Karpas-422 (cell line): Measurements from ENCODE around the gene S100A10. TPM values are rescaled to one million over a fixed set of nuclear protein-coding genes. Genes with fewer than 3 reads are reported as not detected.

Experiments
- DNase-seq: peaks from one replicate; pipeline ENCODE4 v3.0.0-alpha.2; 2015
- H2AFZ ChIP-seq: fragments of 200-600 bp; sonication (generic); 2 replicates; pipeline ENCODE4 v1.6.1; 2014; ENCODE audit warnings: antibody characterized with exemption, low read length, mixed read lengths
- H3K27ac ChIP-seq: fragments of 200-600 bp; sonication (generic); 2 replicates; pipeline ENCODE4 v1.5.1; 2014; ENCODE audit warnings: mild to moderate bottlenecking, low read length, moderate library complexity
- H3K27me3 ChIP-seq: fragments of 200-600 bp; sonication (generic); 2 replicates; pipeline ENCODE4 v1.6.1; 2014; ENCODE audit warnings: low read length, mixed read lengths
- H3K36me3 ChIP-seq: fragments of 200-600 bp; sonication (generic); 2 replicates; pipeline ENCODE4 v1.6.1; 2014; ENCODE audit warnings: low read length, mixed read lengths; ENCODE audit not compliant: insufficient read depth
- H3K4me1 ChIP-seq: fragments of 200-600 bp; sonication (generic); 2 replicates; pipeline ENCODE4 v1.6.1; 2014; ENCODE audit warnings: mild to moderate bottlenecking, low read length, mixed read lengths
- H3K4me2 ChIP-seq: fragments of 200-600 bp; sonication (generic); 2 replicates; pipeline ENCODE4 v1.6.1; 2014; ENCODE audit warnings: low read length, low read depth, mild to moderate bottlenecking; ENCODE audit not compliant: poor library complexity, severe bottlenecking
- H3K4me3 ChIP-seq: fragments of 200-600 bp; sonication (generic); 2 replicates; pipeline ENCODE4 v1.5.1; 2014; ENCODE audit warnings: mild to moderate bottlenecking, antibody characterized with exemption, low read length, mixed read lengths
- H3K79me2 ChIP-seq: fragments of 200-600 bp; sonication (generic); 2 replicates; pipeline ENCODE4 v1.6.1; 2014; ENCODE audit warnings: mild to moderate bottlenecking, low read length, mixed read lengths
- H3K9ac ChIP-seq: fragments of 200-600 bp; sonication (generic); 2 replicates; pipeline ENCODE4 v1.6.0; 2014; ENCODE audit warnings: low read length
- H3K9me2 ChIP-seq: fragments of 200-600 bp; sonication (generic), shearing (Covaris generic); replicated peaks from 2 replicates; pipeline ENCODE4 v1.6.0; 2014; ENCODE audit warnings: mild to moderate bottlenecking, low read length, moderate library complexity; ENCODE audit not compliant: insufficient read depth
- H3K9me3 ChIP-seq: fragments of 300-700, 200-600 bp; sonication (generic); 2 replicates; pipeline ENCODE4 v1.6.1; 2014; ENCODE audit warnings: low read length, mixed read lengths
- H4K20me1 ChIP-seq: fragments of 200-600 bp; sonication (generic); 2 replicates; pipeline ENCODE4 v1.6.1; 2014; ENCODE audit warnings: mild to moderate bottlenecking, antibody characterized with exemption, low read length, low read depth; ENCODE audit not compliant: insufficient read depth
- total RNA-seq: library from RNA; depleted of rRNA; stranded (reverse); fragments of >200 nt; shearing (Covaris generic); gene quantifications from 2 replicates; pipeline ENCODE4 v1.2.3, GENCODE V29; 2014; ENCODE audit warnings: low replicate concordance; rRNA removed

S100A10 gene
- total RNA-seq, 1 experiment from 2014 or later = 0.56 TPM

DNA sequence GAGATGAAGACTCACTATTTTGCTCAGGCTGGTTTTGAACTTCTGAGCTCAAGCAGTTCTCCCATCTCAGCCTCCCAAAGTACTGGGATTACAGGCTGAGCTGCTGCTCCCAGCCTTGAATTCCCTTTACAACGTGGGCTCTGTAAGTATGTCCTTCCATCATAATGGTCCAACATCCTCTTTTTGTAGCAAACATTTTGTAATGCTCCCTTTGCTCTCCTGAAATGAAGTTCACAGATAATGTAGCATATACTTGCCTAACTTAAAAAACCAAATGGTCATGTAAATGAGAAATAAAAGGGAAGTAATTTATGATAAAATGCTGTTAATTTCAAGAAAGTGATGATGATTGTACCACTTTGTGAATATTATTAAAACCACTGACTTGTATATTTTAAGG lies 53.9 kb downstream of the S100A10 start:
- H3K27ac ChIP-seq = peak overlapping the region; percentile 80
- H3K4me1 ChIP-seq = peaks cover 43% of the 10 kb centered on the region
- no peaks in the 10 kb centered on the region for H3K36me3 ChIP-seq
- H3K4me2 ChIP-seq = peak overlapping the region; percentile 64
- no peaks in the 10 kb centered on the region for H3K79me2 ChIP-seq
- H3K4me3 ChIP-seq = no peak overlapping the region
- H3K9me2 ChIP-seq = no peaks in the 10 kb centered on the region
- DNase-seq = peak; percentile 66
- H2AFZ ChIP-seq = peak overlapping the region; percentile 57
- H3K9ac ChIP-seq = no peak overlapping the region
- no peaks in the 10 kb centered on the region for H4K20me1 ChIP-seq
- H3K27me3 ChIP-seq = no peaks in the 10 kb centered on the region
- no peaks in the 10 kb centered on the region for H3K9me3 ChIP-seq

DNA sequence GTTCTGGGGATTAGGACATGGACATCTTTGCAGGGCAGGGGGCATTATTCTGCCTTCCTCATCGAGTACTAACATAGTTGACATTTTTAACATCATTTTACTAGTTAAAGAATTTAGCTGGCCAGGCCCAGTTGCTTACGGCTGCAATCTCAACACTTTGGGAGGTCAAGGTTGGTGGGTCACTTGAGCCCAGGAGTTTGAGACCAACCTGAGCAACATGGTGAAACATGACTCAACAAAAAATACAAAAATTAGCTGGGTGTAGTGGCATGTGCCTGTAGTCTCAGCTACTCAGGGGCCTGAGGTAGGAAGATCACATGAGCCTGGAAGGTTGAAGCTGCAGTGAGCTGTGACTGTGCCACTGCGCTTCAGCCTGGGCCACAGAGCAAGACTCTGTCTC lies 54.5 kb downstream of the S100A10 start:
- Histone ChIP-seq H3K9me2 (no peaks in the 10 kb centered on the region), H3K36me3 (no peaks in the 10 kb centered on the region), H3K9me3 (no peaks in the 10 kb centered on the region), H3K27ac (peak overlapping the region; percentile 80; the same call in 1 of the 2 replicates), H3K4me3 (no peak overlapping the region), H3K27me3 (no peaks in the 10 kb centered on the region), H4K20me1 (no peaks in the 10 kb centered on the region), H3K4me1 (peaks cover 49% of the 10 kb centered on the region), H3K4me2 (peak overlapping the region; percentile 64), H3K79me2 (no peaks in the 10 kb centered on the region), H2AFZ (peak overlapping the region; percentile 57), H3K9ac (no peak overlapping the region)
- DNase-seq = no peak

DNA sequence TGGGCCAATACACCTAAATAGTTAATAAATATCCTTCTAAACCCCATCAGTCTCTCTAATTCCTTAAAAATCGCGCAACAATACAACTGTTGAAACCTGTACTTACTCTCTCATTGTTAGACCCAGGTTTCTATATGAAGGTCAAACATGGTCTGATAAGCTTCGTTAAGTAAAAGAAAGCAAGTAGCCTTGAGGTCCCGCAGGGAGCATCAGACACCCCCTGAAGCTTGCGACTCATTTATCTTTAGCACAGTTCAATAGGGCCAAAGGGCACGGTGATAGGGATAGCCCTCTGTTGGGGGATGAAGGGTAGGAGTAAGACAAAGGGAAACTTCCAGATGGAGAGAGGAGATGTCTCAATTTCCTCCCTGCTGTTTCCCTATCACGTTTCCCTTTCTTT lies 57.0 kb downstream of the S100A10 start:
- H2AFZ ChIP-seq = no peak overlapping the region
- H3K4me2 ChIP-seq = no peak overlapping the region
- no peaks in the 10 kb centered on the region for H3K79me2 ChIP-seq
- DNase-seq = no peak
- H4K20me1 ChIP-seq = no peaks in the 10 kb centered on the region
- H3K36me3 ChIP-seq = no peaks in the 10 kb centered on the region
- H3K9ac ChIP-seq = no peak overlapping the region
- no peaks in the 10 kb centered on the region for H3K9me3 ChIP-seq
- H3K4me3 ChIP-seq = no peak overlapping the region
- H3K9me2 ChIP-seq = no peaks in the 10 kb centered on the region
- no peaks in the 10 kb centered on the region for H3K27me3 ChIP-seq
- peaks cover 54% of the 10 kb centered on the region for H3K4me1 ChIP-seq
- no peak overlapping the region for H3K27ac ChIP-seq

DNA sequence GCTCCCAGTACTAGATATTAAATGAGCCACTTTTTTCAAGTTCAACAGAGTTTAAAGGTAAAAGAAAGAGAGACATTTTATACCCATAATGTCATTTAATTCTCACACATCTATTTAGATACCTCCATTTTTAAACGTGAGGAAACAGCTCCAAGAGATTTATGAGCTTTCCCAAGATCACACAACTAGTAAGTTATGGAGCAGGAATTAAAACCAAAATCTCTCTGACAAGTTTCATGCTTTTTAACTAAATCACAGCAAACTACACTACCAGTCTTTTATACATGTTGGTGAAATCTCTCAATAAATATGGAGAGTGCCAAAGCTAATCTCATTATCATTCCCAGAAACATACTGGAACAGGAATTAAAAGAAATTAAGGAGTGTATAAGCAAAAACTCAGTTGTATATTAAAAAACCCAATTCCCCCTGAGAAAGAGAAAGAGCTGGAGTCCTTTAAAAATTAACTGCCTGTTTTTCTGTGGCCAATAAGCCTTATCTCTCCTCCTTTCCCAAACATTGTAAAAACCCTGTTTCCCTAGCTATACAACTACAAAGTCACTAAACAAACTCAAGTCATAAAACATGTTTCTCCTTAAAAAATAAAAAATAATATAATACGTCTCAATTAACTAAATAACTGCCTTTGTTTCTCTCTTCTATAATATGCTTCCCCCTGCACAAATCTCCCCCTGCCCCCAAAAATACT lies 57.6 kb downstream of the S100A10 start:
- DNase-seq = no peak
- Histone ChIP-seq H3K36me3 (no peaks in the 10 kb centered on the region), H3K79me2 (no peaks in the 10 kb centered on the region), H2AFZ (no peak overlapping the region), H3K4me1 (peaks cover 48% of the 10 kb centered on the region), H3K9ac (no peak overlapping the region), H3K27ac (no peak overlapping the region), H3K4me3 (no peak overlapping the region), H3K27me3 (no peaks in the 10 kb centered on the region), H4K20me1 (no peaks in the 10 kb centered on the region), H3K4me2 (no peak overlapping the region), H3K9me2 (no peaks in the 10 kb centered on the region), H3K9me3 (no peaks in the 10 kb centered on the region)

DNA sequence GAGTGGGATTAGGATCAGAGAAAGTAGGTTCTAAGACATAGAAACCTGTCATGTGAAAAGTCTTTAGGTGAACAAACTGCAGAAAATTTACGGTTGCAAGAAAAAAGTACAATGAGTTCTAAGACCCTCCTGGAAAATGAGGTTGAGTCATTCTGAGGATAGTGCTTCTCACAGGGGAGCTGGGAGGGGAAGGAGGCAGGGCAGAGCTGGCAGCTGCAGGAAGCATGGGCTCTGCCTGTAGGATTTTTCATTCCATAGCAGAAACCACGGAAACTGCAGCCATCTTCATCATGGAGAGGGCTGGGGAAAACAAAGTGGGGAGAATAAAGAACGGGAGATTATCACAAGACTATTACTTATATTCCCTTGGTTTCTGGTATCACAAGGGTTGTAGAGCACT lies 58.5 kb downstream of the S100A10 start:
- Histone ChIP-seq H3K27ac (no peak overlapping the region), H3K9me2 (no peaks in the 10 kb centered on the region), H3K36me3 (no peaks in the 10 kb centered on the region), H2AFZ (peak overlapping the region; percentile 97; the same call in 1 of the 2 replicates), H3K9me3 (no peaks in the 10 kb centered on the region), H3K4me2 (no peak overlapping the region), H3K27me3 (no peaks in the 10 kb centered on the region), H4K20me1 (no peaks in the 10 kb centered on the region), H3K9ac (no peak overlapping the region), H3K4me3 (no peak overlapping the region), H3K4me1 (peaks cover 46% of the 10 kb centered on the region), H3K79me2 (no peaks in the 10 kb centered on the region)
- no peak for DNase-seq

DNA sequence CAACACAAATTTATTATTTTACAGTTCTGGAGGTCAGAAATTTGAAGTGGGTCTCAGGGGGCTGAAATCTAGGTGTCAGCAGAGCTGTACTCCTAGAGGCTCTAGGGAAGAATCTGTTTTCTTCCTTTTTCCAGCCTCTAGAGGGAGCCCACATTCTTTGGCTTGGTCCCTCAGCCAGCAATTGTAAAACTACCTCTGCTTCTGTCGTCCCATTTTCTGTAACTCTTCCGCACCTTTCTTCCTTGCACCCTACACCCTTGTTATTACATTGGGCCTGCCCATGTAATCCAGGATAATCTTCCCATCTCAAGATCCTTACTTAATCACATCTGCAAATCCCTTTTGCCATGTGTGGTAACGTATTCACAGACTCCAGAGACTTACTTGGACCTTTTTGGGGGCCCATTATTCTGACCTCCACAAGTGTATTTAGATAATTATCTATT lies 59.6 kb downstream of the S100A10 start:
- Histone ChIP-seq H2AFZ (peak overlapping the region; percentile 97), H3K79me2 (no peaks in the 10 kb centered on the region), H3K4me2 (peak overlapping the region; percentile 61), H4K20me1 (no peaks in the 10 kb centered on the region), H3K9me3 (no peaks in the 10 kb centered on the region), H3K27me3 (no peaks in the 10 kb centered on the region), H3K4me3 (no peak overlapping the region), H3K36me3 (no peaks in the 10 kb centered on the region), H3K9ac (peak overlapping the region; percentile 45; the same call in 1 of the 2 replicates), H3K27ac (no peak overlapping the region), H3K4me1 (peaks cover 41% of the 10 kb centered on the region), H3K9me2 (no peaks in the 10 kb centered on the region)
- DNase-seq = peak; percentile 90

Other genes with a start within 250 kb of the S100A10 start
- 76.8 and 147 TPM in 2 replicates for gene MRPL9, start 230.4 kb downstream of the S100A10 start, total RNA-seq
- gene TDRKH, start 203.4 kb downstream of the S100A10 start, total RNA-seq = 5.6 and 5.9 TPM in 2 replicates
- gene LINGO4, start 188.4 kb downstream of the S100A10 start, total RNA-seq = 0.07 TPM in 1 of 2 replicates, not detected in the other
- not detected in 2 replicates for gene RORC, start 162.1 kb downstream of the S100A10 start, total RNA-seq
- not detected in 2 replicates for gene C2CD4D, start 154.0 kb downstream of the S100A10 start, total RNA-seq
- gene THEM5, start 140.1 kb downstream of the S100A10 start, total RNA-seq = not detected in 2 replicates
- 51.8 and 87.8 TPM in 2 replicates for gene THEM4, start 84.3 kb downstream of the S100A10 start, total RNA-seq
- 68.5 and 155 TPM in 2 replicates for gene S100A11, start 43.1 kb upstream of the S100A10 start, total RNA-seq
- gene TCHHL1, start 95.2 kb upstream of the S100A10 start, total RNA-seq = not detected in 2 replicates
- not detected in 2 replicates for gene TCHH, start 121.6 kb upstream of the S100A10 start, total RNA-seq
- not detected in 2 replicates for gene RPTN, start 165.4 kb upstream of the S100A10 start, total RNA-seq
- not detected in 2 replicates for gene HRNR, start 230.3 kb upstream of the S100A10 start, total RNA-seq